NAMALWA (cell line): ENCODE data around the gene ZNF292.
"Not testable (repeated sequence)": the region's sequence is repeated elsewhere in the genome, so short reads cannot be mapped to it uniquely, and the experiment has no call there.

Experiments used
- DNase-seq: peaks from one replicate; pipeline ENCODE4 v3.0.0-alpha.2; 2015; ENCODE audit warnings: low spot score

Gene ZNF292

DNA sequence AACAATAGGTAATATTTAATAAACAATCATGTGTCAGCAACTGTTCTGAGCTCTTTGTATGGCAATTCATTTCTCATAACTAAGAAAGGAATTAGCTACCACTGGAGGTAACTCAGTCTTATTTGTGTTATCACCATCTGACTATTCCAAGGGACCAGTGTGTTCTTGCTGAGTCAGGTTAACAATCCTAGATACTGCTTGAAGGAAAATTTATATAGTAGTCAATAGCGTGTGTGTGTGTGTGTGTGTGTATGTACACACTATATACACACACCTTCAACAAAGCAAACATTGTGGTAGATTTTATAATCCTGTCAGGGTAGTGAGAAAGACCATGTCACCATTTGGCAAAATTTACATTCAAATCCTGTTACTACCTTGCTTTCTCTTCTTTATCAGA lies 121.3 kb downstream of the ZNF292 start:
- no peak for DNase-seq

DNA sequence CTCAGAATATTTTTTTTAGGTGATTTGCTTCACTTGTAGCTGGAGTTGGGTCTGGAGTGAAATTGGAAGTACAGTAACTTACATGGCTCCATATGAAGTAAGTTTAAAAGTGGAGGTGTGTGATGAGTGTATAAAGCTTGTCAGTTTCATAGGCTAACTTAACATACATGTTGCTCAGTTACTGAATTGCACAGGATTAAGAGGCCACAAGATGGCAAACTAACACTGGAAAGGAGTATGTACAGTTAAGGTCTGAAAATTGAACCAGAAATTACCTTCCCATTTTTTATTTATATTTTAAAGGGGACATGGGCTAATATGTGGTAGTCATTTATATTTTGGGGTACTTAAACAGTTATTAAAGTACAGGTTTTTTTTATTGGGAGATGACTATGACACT lies 121.8 kb downstream of the ZNF292 start:
- DNase-seq: peak; percentile 63

DNA sequence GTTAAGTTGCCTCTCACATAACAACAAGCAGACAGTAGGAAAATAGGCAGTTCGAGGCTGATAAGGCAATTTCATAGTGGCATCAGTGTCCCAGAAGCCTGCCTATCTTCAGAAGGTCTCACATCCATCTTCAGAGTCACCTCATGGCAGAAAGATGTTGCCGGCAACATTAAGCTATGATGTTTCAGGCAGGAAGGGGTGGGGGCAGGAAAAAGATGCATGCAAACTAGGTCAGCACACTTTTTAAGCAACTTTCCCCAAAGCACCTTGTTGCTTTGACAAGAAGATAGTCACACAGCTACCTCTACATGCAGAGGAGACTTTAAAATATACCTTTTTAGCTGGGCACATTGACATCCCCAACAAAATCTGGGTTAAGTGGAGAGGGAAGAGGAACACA lies 123.8 kb downstream of the ZNF292 start:
- no peak for DNase-seq

DNA sequence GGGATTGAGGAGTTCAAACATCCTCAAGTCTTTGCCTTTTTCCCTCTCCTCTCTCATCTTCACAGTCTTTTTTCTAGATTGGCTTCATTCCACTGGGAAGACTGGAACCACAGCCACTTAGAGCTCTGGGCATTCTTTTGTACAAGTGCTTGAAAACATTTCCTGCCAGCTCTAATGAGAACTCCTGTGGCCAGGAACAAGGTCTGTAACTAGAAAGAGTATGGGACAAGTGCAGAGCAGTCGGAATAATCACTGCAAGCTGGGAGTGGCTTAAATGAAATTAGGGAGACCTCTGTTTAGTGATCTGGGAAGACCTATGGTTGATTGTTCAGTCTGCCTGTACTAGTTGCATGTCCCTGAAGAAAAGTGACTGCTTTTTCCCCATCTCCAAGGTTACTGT lies 126.1 kb downstream of the ZNF292 start:
- no peak for DNase-seq

DNA sequence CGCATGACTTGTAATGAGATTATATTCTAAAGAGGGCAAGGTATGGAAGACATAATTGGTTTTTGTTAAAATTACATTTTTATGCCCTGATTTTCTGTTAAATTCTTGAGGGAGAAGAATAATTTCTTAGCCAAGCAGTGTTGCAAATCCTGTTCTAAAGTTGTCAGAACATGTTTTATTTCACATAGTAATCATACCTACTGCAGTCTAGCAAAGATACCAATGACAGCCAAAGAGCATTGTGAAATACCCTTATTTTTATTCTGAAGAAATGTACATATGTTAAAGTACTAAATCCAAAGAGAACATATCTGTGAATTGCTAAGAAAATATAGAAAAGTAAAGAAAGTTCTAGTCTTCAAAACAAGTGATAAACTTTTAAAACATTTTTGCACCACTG lies 127.4 kb downstream of the ZNF292 start:
- DNase-seq: no peak

DNA sequence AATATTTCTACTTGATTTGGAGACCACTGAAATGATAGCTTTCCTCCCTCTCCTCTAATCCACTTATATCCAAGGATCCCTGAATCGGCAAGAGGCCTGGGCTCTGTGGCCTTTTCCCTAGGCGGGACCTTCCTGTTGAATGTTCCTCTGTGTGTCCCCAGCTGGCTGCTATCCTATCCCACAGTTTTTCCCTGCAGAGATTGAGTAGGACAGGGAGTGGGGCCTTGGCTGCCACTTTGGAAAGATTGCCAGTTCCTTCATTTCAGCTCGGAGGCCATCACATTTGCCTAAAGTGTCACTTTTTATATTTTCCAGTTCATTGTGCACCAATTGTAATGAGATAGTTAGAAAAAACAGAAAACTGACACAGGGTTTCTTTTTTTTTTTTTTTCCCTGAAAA lies 128.1 kb downstream of the ZNF292 start:
- no peak for DNase-seq

DNA sequence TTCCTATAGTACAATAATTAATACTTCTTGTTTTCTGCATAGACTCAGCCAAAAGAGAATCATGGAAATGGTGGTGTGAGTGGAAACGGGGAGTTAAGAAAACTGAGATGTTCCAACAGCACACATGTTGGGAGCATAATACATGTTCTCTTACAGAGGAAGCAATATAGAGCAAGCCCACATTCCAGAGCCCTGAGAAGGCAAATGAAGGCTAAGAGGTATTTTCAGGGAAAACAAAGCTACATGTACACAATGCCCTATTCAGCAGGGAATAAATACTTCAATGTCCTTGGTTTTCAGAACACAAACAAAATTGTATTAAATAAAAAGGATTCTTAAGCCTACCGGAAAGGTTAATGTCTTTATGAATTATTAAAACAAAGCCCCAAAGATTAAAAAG lies 131.9 kb downstream of the ZNF292 start:
- DNase-seq: no peak

DNA sequence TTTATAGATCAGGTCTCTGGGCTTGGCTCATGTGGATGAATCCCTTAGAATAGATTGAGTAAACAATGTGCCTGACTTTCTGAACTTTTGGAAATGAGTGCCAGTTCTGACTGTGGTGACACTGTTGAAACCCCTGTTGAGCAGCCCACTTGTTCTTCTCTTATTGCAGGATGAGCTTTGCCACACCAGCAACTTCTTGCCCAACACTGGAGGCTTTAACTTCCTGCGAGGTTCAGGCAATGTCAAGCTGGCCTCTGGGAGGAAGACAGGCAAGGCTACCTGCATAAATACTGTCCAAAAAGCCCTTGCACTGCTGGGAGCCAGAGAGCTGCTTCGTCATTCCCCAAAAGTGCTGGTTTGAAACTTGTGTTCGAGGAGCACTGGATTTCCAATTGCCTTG lies 134.2 kb downstream of the ZNF292 start:
- no peak for DNase-seq

DNA sequence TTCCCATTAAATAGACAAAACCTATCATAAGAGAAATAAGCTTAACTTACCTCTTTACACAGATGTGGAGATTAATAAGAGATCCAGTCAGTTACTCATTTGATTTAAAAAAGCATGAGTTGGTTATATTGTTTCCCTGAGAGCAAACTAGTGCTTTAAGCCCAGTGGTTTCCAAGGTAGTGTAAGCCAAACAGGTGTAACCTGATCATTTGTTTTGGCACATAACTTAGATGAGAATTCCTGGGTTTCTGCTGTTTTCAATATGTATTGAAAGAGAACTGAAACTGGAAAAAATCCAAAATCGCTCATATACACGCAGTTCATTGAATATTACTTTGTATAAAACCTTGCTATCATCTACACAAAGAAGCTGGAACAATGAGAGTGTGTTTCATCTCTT lies 136.5 kb downstream of the ZNF292 start:
- no peak for DNase-seq

DNA sequence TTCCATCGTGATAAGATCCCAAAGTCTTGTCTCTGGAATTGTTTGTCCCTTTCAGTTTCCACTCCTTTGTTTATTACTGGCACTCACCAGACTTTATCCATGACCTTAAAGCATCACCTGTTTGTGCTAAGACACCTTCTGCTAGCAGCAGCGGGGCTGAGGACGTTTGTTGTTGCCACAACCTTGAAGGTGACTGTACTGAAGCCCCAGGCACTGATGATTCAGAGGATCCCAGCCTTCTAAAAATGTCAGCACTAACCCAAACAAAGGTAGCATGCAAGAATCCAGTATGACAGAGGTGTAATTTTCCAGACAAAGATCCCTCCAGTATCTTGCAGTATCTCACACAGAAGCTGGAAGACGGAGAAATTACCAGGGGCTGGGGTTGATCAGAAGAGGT lies 138.2 kb downstream of the ZNF292 start:
- no peak for DNase-seq

DNA sequence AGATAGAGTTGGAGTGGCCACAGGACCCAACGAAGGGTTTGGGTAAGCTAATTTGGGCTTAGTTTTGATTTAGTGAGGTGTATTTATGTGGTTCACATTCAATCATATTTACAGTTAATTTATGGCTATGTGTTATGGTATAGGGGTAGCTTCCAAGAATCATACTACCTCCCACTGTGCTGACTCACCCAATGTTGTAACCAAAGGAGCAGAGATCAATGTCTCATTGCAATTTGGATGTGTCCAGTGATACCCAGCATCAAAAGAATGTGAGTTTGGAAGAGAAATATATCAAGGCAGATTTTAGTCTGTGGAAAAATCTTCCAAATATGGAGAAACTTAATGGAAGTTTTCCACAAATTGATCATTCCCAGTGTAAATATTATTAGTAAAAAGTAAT lies 141.8 kb downstream of the ZNF292 start:
- DNase-seq: no peak

DNA sequence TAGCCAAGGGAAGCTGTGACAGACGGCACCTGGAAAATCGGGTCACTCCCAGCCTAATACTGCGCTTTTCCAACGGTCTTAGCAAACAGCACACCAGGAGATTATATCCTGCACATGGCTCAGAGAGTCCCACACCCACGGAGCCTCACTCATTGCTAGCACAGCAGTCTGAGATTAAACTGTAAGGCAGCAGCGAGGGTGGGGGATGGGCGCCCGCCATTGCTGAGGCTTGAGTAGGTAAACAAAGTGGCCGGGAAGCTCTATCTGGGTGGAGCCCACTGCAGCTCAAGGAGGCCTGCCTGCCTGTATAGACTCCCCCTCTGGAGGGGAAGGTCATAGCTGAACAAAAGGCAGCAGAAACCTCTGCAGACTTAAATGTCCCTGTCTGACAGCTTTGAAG lies 145.9 kb downstream of the ZNF292 start:
- DNase-seq: not testable (repeated sequence)

DNA sequence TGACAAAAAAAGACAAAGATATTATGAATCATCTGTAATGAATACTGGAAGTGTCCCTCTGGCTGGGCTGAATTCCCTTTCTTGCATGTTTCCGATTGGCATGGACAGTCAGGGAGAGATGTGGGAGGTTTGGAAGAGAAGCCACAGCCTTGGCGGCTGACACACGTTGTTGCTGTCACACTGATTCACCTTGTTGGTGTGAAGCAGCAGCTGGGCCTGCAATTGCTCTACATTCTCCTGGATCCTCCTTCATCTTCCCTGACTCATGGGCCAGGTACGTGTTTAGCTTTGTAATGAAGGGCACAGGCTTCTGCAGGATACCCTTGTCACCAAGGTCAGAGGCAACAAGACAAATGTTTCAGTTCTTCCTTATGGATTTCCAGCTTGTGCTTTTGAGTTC lies 153.6 kb downstream of the ZNF292 start:
- DNase-seq: no peak

DNA sequence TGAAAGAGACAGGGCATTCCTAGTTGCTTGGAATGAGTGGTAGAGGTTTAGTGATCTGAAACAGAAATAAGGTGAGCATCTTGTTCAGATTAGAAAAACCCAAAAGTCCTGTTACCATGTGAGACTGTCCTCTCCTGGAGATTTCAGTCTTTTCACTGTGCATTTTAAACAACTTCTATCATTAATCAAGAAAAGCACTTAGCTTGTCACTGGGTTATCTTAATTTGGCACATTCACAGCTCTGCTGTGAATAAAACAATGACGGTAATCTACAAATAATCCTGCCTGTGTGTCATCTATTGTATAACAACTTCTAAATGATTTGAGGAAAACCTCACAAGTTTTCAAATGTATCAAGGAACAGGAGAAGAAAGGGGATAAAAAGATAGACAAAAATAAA lies 157.5 kb downstream of the ZNF292 start:
- DNase-seq: no peak
